Heart left ventricle (tissue), 13 donors: ENCODE data around the gene TRIM66.

Source experiments
- CTCF ChIP-seq, 12 donors: fragments of 200-600 bp; sonication (generic) in 4 of 12; IDR thresholded peaks; one replicate each; pipeline versions ENCODE4 v1.5.0 to v1.8.0; 2018 to 2022; ENCODE audit warnings: antibody characterized with exemption in 12 of 12, mild to moderate bottlenecking in 5 of 12
- POLR2A ChIP-seq, 2 donors: fragments of 450-650 bp; IDR thresholded peaks; one replicate each; pipeline ENCODE4 v1.6.1; 2017; ENCODE audit warnings: antibody characterized with exemption in 2 of 2, mild to moderate bottlenecking in 2 of 2, moderate library complexity in 2 of 2
- donor health status: ischemic (EF 13 %, LVEDD 7.1; RV severe dilation, severe dysfunction).
- donor health status: DM: no; HTN: yes; CAD: no.
- donor health status: DM: no; HTN: no; CAD: no.
- donor health status: ischemic (EF 25% LVEDD 6.9; RV normal size, moderate dysfunction).
- donor health status: ischemic (EF 25% LVEDD 5.7; RV mildly dilated, moderate dysfunction).
- donor health status: ischemic (EF 35%, LVEDD 5.7; RV mildly dilated, moderate dysfunction).
- donor health status: nonischemic (EF 11% LVEDD 7.7; RV severe dilation, severe dysfunction).
- donor health status: DM: yes; HTN: yes; CAD: no.
- donor health status: PGD.
- donor health status: ischemic (EF 29% LVEDD 5.4; RV normal size, mild dysfunction).
- donor health status: nonischemic (EF 23%, LVEDD 6.1; RV moderate dilation, normal function).

DNA sequence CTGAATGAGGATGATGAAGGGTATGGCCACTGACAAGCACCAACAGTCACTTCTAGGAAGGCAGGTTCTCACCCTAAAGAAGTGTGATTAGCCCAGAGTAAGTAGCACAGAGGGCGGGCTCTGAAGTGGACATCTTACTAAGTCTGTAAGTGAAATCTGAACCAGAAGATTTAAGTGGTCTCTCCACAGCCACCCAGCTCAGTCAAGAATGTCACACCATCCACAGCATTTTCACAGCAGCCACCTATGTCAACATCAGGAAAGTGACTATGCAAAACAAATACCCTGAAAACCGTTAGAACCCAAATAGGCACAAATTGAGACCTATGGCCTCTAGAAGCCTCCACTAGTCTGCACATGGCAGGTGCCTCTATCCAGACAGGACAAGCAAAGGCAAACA is 65.4 kb downstream of the TRIM66 start:
- TF ChIP-seq POLR2A (IDR thresholded peaks at IDR 0.05) (no peak), CTCF (IDR thresholded peaks at IDR 0.05) (no peak)
